ENCODE data around the gene VAV2.
A peak's percentile ranks its signal among the peaks of the same experiment; 100 is the strongest.

VAV2 gene

DNA sequence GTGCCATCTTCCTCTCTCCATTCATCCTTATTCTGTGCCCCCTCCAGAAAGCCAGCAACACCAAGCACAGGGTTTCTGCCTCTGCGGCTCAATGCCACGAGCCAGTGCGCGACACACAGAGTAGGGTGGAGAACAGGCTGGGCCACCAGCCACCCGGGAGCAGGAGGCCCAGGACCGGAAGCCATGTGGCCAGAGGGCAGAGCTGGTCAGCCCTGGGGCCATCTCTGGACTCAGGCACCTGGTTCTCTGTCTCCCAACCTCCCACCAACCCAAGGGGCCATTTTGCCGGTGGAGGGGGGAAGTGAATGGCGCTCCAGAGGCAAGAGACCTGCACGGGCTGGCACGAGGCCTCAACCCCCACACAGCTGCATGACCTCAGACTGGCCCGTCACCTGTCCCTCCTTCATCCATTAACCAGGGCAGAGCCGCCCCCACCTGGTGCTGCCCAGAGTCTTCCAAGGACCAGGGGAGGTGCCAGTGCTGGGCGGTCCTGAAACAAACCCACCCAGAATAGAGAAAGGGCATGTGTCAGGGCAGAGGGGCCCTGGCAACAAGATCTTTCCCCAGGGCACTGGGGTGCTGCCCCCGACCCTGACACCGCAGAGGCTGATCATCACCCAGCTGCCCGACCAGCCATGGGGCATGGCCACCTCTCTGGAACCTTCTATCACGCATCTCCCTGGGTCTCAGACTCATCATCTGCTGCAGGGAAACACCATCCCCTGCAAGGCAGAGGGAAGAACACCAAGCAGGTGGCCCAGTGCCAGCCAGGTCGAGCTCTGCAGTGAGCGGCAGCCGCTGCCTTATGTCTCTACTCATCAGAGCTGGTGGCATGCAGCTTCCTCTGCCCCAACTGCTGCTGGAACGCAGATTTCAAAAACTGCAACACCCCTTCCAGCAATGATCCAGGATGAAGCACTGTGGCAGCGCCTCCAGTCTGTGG is 11.9 kb downstream of the VAV2 start:
- DNase-seq, result no peak

- no peak for DNase-seq
Observed at GRCh38 chr9:133979273-133979920, 12.7 kb downstream of the VAV2 start.

GRCh38 chr9:133978899-133979272 is 13.2 kb downstream of the VAV2 start:
- no peak for DNase-seq

- no peak for DNase-seq
Observed at GRCh38 chr9:133978226-133978898, 13.8 kb downstream of the VAV2 start.

DNA sequence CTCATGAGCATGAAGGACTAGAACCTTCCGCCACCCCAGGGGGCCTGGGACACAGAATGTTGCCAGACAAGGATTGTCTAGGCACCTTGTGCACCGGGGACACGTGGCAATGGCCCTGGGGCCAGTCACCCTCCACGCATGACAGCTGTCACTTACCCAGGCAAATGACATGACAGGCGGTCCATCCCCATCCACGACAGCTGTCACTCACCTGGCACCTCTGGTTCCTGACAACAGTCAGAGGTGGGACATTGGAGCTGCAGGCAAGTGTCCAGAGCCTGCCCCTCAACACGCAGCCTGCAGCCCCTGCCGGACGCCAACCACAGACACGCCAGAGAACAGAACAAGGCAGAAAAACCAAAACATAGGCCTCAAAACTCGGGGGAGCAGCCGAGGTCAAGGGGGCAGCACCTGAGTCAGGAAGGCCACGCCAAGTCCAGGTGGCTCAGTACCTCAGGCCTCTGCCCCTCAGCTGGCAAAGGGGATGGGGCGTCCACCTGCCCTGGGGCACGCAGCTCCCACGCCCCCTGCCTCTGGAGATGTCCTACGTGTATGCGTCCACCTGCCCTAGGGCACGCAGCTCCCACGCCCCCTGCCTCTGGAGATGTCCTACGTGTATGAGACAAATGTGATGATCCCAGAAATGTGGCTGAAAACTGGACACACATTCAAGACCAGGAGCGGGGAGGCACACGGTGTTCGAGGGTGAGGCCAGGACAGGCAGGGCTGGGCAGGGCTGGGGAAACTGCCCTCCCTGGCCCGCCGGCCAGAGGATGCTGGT is 14.5 kb downstream of the VAV2 start:
- peak in 1 of 5 donors; percentile 0 for DNase-seq

- DNase-seq, result no peak
Observed at GRCh38 chr9:133976887-133977286, 15.2 kb downstream of the VAV2 start.

GRCh38 chr9:133976191-133976861 is 15.8 kb downstream of the VAV2 start:
- DNase-seq, result no peak

- DNase-seq, result no peak
Observed at GRCh38 chr9:133975511-133975910, 16.6 kb downstream of the VAV2 start.

GRCh38 chr9:133974631-133975341 is 17.3 kb downstream of the VAV2 start:
- no peak for DNase-seq

DNA sequence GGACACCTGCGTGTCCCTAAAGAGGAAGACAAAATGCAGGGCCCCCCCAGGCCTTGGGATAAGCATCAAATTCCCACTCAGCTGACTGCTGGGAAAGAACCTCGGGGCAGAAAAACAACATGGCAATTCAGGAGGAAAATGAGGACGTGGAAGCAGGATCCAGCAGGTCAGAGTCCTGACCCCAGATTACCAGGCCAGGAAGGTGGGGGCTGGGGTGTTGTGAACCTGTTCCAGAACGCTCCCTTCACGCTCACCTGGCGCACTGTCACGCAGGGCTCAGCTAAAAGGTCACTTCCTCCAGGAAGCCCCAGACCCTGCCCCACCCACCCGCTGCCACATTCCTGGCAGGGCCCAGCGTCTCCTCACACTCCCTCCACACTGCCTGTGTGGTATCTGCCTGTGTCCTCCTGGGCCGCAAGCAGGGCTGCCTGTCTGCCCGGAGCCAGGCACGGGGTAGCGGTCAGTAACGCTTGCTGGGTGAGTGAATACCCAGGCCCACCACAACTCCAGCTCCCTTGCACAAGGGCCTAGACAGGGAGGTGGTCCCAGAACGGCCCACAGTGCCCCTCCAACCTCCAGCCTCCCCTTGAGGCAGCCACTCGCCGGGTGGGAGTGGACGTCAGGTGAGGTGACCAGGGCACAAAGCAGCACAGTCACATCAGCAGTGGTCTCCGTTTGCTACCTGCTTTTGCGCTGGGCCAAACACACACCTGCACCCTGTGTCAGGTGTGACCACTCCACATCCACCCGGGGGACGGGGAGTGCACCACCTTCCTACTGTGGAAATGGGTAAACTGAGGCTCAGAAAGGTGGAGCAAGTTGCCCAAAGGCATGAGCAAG is 18.1 kb downstream of the VAV2 start:
- no peak for DNase-seq

DNA sequence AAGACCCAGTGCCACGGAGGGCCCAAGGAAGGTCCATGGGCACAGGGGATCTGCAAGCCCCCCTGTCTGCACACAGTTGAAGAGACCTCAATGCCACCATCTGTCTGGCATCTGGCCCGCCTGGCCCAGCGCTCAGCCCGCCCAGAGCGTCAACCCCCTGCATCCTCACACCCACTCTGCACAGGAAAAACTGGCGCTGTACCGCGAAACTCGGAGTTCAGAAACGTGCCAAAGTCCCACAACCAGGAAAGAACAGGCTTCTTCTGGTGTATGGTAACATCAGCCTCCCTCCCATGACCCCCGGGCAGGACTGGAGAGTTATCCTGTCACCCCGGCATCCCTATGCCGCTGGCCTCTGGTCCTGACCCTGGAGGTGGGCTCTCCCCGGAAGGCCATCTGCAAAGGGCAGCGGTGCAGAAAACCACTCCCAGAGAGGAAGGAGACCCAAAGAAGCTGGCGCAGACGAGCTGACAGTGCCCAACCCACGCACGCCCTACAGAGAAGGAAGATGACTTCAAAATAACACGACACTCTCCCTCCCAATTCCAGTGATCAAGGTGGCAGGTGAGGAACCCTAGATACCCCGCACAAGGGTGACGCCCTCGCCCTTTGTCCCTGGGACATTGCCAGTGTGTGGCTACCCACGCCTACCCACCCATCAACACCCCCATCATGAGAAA is 18.9 kb downstream of the VAV2 start:
- no peak for DNase-seq

- no peak for DNase-seq
Observed at GRCh38 chr9:133971981-133972941, 19.9 kb downstream of the VAV2 start.

DNA sequence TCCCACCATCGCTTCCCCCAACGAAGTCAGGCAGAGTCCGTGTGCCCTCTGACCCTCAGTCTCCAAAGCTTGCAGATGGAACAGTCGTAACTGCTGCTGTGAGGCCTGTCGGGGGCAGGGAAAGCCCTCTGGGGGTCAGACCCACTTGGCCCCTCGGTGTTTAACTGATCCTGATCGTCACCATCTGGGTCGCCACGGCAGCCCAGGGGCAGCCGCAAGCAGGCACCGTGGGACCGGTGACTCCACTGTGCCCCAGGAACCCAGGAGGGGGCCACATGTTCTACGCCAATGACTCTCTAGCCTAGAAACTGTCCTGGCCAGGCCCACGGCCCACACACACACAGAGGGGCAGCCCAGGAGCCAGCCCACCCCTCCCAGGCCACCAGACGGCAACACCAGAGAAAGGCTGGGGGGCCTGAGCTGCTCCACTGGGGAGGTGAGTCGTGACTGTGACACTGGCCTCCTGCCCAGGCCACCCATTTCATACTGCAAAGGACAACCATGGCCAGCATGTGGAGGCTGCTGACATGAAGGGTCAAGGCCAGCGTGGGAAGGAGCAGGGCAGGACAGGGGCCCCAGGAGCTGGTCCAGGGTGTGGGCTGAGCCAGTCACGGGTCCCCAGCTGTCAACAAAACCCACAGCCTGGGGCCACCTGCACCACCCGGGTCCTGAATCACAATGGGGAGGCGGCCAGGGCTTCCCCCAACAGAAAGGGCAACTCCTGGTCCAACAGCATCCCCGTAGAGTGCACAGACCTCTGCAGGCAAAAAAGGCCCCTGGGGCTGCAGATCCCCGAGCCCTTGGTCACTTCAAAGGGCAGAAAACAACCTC is 20.8 kb downstream of the VAV2 start:
- DNase-seq, result no peak

DNA sequence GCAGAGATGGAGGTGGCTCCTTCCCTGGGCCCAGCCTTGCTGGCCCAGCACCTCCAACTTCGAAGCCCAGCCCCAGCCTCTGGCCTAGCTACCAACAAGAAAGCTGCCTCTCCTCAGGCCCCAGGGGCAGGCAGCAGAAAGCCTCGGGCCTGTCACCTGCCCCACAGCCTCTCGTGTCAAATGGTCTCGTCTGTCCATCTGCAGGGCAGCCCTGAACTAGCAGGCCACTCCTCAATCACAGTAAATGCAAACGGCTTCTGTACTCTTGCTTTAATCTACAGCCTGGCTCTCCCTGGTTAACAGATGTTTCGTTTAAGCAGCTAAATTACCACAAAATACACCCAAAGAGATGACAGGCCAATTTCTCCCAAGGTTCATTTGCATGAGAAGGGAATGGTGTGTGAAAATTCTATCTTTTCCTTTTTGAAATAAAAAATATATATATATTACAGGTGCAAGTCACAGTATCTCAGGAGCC is 21.5 kb downstream of the VAV2 start:
- no peak for DNase-seq

DNA sequence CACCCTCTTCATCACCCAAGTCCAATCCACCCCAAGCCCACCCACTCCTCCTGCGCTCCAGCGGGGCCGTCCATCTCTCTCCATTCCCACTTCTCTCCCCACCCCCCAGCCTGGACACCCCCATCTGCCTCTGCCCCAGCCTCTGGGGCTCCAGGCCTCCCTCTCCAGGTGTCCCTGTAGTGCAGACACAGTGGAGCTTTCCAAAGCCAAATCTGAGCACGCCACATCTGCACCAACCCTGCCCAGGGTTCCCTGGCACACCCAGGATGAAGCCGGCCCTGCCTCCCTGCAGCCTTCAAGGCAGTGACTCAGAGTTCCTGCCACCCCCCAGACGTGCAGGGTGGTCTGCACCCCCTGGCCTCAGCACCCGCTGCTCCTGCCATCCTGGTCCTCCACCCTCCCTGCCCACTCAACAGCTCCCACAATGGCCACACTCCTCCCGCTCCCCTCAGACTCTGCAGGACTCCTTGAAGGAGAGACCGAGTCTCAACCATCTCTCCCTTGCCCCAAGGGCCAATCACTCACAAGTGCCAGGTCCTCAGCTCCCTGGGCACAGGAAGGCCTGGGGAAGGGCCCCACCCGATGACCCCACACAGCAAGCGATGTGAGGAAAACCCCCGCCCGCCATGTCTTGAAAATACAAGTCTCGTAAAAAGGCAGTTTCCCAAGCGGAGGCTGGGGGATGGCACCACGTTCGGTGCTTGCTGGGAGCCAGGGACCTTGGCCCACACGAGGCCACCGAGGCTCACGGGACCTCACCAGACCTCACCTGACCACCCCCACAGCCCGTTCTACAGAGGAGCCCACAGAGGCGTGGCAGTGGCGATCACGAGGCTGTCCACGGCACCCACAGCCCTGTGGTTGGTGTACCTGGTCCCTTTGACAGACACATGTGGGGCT is 22.2 kb downstream of the VAV2 start:
- DNase-seq, result no peak

DNA sequence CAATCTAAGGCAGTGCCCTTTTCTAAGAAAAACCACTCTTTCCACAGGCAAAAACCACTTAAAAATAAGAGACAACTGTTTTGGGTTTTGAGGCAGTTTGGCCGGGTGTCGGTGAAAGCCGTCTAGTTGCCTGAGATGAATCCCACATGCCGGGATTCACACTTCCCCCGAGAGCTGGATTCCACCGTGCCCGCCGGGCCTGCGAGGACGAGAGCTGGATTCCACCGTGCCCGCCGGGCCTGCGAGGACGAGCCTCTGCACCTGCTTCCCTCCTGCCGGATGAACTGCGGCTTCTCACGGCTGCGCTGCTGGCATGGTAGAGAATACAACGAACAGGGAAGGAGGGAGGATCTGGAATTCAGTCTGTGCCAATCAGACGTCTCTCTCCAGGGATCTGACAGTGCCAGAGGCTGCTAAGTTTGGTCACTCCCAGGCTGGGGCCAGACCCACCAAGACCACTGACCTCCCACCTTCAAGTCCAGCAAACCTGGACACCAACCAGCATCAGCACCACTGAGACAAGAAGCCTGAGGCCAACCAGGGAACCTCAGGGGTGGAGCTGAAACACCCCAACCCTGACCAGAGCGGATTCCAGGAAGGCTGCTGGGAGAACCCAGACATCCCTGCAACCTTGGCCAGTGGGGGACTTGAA is 23.0 kb downstream of the VAV2 start:
- no peak for DNase-seq
